ENCODE data around the gene AKR1C1. TPM values are rescaled to one million over a fixed set of nuclear protein-coding genes. Genes with fewer than 3 reads are reported as not detected.
A peak's percentile ranks its signal among the peaks of the same experiment; 100 is the strongest.
"Not testable (repeated sequence)": the region's sequence is repeated elsewhere in the genome, so short reads cannot be mapped to it uniquely, and the experiment has no call there.

AKR1C1 gene
- total RNA-seq, 1 donor from 2014 or later = 5.5 TPM

DNA sequence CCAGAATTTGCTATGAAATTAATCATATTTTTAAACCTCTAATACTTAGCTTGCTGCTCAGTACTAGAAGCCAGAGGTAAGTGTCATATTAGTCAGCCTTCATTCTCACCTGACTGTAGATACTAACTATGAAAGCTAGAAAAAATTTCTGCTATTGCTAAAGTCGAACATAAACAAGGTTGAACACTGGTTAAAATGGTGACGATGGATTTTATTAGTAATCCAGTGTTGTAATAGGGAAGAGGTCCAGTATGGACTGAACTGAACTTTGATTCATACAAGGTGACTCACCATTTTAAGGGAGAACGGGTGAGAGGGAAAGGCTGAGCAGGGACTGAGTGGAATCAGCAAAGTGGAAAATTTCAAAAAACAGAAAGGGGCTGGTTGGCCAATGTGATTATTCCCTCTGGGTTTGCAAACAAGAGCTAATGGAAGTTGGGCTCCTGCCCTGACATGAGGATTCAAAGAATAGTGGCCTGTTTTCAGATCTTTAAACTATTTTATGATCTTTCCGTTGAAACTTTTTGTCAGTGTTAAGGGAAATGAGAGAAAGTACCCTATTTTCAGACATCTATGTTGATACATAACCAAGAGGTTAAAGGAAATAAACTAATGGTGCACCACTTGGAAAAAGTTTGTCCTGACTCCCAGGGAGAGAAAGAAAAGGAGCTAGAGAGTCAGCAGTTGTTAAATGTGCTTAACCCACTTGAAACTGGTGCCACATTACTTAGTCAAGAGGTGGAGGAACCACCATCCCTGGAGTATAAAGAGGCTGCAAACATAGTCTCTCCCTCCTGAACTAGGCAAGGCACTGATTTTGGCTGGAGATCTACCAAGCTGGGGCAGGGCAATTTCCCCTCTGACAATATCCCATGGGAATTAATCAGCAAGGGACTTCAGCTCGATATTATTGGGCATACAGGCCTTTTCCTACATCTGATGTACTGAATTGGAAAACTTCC is 15.3 kb upstream of the AKR1C1 start:
- DNase-seq (ENCODE audit: low read depth) = peak; percentile 100

DNA sequence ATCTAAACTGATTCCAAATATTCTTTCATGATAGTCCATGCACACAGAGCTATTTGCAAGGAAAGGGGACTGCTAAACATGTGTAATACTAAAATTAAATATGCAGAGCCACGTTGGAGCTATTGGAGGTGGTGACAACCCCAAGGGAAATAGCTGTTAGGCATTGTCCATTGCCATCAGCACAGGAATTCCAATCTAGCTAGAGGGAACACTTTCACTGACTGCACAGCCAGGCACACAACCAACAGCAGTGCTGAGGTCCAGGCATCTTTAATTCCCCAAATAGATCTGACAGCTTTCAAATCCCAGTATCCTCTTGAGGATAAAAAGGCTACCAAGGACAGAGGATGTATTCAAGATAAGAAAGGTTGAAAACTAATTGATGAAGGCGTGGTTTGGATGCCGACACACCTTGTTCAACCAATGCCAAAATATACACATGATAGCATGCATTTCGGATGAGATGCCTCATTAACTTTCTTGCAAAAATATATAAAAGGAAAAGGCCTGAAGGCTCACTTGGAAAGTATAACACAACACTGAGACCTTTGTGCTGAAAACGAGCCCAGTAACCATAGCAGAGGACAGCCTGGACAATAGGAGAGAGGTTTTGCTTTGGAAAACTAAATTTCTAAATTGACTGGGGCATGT is 11.6 kb upstream of the AKR1C1 start:
- peak; percentile 76 for DNase-seq (ENCODE audit: low read depth)

DNA sequence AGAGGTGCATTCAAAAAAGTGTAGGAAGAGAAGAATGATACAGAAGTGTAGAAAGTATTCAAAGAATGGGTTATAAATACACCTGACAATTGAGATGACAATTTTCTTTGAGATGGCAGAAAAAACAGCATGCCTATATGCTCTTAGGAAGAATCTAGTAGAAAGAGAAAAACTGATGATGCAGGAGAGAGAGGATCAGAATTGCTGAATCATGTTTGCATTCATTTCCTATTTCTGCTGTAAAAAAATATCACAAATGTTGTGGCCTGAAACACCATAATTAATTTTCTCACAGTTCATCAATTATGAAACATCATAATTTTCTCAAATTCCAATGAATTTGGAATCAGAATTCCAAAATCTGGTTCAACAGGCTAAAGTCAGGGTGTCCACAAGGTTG is 9.8 kb upstream of the AKR1C1 start:
- DNase-seq (ENCODE audit: low read depth) = no peak

- DNase-seq (ENCODE audit: low read depth) = not testable (repeated sequence)
These were observed 7.1 kb upstream of the AKR1C1 start for GRCh38 chr10:4956088-4956487.

- DNase-seq (ENCODE audit: low read depth) = not testable (repeated sequence)
These were observed 6.1 kb upstream of the AKR1C1 start for GRCh38 chr10:4956955-4957645.

- DNase-seq (ENCODE audit: low read depth) = not testable (repeated sequence)
These were observed 1.7 kb upstream of the AKR1C1 start for GRCh38 chr10:4961558-4961957.

- DNase-seq (ENCODE audit: low read depth) = not testable (repeated sequence)
These were observed 907 bp upstream of the AKR1C1 start for GRCh38 chr10:4962308-4962707.

GRCh38 chr10:4963815-4964154 is 570 bp downstream of the AKR1C1 start:
- DNase-seq (ENCODE audit: low read depth) = not testable (repeated sequence)

GRCh38 chr10:4965763-4966162 is 2.5 kb downstream of the AKR1C1 start:
- not testable (repeated sequence) for DNase-seq (ENCODE audit: low read depth)

DNA sequence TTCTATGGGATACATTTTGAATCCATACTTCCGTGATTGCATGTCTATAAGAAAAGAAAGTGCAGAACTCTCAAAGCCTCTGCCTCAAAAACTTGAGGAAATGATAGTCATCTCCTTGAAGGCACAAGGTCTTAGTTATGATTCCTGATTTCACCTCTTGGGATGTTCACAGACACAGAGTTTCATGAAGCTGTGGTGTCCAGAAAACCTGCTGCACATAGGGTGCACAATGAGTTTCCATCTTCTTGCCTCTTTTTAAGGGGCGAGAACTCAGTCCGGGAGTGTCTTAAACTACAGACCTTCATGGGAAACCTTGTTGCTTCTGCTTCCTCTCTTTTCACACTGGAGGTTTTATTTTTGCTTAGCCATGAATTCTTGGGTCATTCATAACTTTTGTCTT is 4.0 kb downstream of the AKR1C1 start:
- not testable (repeated sequence) for DNase-seq (ENCODE audit: low read depth)

DNA sequence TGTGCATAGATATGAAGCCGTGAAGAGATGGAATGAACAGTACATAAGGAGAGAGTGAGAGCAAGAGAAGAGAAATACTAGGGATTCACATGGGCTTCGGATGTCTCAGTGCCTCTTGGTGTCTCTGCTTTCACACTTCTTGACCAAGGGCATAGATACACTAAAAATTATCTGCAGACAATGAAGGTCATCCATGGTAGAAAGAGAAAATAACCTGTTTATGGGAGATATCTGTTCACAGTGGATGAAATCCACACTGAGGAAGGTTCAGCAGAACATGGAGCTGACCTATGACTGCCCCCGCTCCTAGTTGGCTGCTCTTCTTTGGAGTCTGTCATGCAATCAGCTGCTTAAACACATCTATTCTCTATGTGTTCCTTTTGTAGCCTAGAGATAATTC is 6.1 kb downstream of the AKR1C1 start:
- DNase-seq (ENCODE audit: low read depth) = not testable (repeated sequence)

- DNase-seq (ENCODE audit: low read depth) = not testable (repeated sequence)
These were observed 7.1 kb downstream of the AKR1C1 start for GRCh38 chr10:4970362-4970761.

- not testable (repeated sequence) for DNase-seq (ENCODE audit: low read depth)
These were observed 9.3 kb downstream of the AKR1C1 start for GRCh38 chr10:4972369-4973142.

- DNase-seq (ENCODE audit: low read depth) = not testable (repeated sequence)
These were observed 10.1 kb downstream of the AKR1C1 start for GRCh38 chr10:4973294-4973693.

- DNase-seq (ENCODE audit: low read depth) = not testable (repeated sequence)
These were observed 11.2 kb downstream of the AKR1C1 start for GRCh38 chr10:4974400-4974799.

GRCh38 chr10:4977025-4977424 is 13.8 kb downstream of the AKR1C1 start:
- no peak for DNase-seq (ENCODE audit: low read depth)

GRCh38 chr10:4978870-4979269 is 15.7 kb downstream of the AKR1C1 start:
- DNase-seq (ENCODE audit: low read depth) = no peak

DNA sequence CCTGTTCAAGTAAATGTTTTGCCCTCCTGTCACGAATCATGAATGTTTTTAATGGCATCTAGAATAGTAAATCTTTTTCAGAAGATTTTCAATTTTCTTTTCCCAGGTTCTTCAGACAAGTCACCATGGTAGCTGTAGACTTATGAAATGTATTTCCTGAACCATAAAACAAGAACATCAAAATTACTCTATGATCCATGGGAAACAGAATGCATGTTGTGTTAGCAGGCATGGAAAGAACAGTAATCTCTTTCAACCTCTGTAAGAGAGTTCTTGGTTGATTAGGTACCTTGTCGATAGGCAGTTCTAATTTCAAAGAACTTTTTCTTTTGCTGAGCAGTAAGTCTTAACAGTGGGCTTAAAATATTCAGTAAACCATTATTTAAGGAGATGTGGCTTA is 17.6 kb downstream of the AKR1C1 start:
- DNase-seq (ENCODE audit: low read depth) = no peak

DNA sequence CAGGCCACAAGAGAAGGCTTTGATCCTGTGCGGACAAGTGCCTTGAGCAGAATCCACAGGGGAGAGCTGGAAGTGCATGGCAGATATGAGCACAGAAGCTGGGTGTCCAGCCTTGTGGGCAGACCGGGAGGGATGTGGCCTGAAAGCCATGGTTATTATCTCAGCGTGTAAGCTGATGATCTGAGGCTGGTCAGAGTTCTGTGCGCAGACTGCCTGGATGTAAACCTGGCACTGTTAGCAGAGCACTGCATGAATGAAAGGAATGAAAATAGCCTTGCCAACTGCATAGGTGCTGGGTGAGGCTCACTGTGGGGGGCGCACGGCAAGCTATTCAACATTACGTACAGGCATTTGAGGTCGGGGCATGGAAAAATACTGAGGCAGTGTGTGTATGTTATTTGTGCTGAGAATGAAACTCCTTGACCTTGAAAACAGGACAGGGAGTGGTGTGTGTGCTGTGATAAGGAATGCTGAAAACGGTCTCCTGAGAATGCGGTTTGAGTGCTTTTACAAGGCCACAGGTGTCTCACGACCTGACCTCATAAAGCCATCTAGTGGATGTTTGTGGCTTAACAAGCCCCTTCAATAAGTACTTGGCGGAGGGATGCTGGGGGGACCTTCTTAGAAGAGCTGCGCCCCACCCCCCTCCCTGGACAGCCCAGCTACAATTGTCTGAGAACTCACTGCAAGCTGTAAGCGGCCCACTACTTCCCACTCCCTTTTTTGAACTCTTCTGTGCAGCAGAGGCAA is 18.7 kb downstream of the AKR1C1 start:
- peak; percentile 88 for DNase-seq (ENCODE audit: low read depth)

GRCh38 chr10:4982764-4983226 is 19.6 kb downstream of the AKR1C1 start:
- peak; percentile 64 for DNase-seq (ENCODE audit: low read depth)

All from renal cortical epithelial cell (primary cell).